Stomach (tissue), 9 donors: Measurements from ENCODE around the gene CCDC192. TPM values are rescaled to one million over a fixed set of nuclear protein-coding genes. Genes with fewer than 3 reads are reported as not detected.
"Not testable (repeated sequence)": the region's sequence is repeated elsewhere in the genome, so short reads cannot be mapped to it uniquely, and the experiment has no call there.

Source experiments
- DNase-seq, 2 donors: peaks; one replicate each; pipeline versions ENCODE4 v3.0.0 to v3.0.0-alpha.2; 2013 to 2019
- H3K27ac ChIP-seq, 5 donors: fragments of 200-600 bp in 4 of 5; sonication (generic) in 4 of 5; one replicate each; pipeline ENCODE4 v1.5.1; 2013 to 2019; ENCODE audit warnings: mild to moderate bottlenecking in 1 of 5, moderate library complexity in 1 of 5
- H3K27me3 ChIP-seq, 3 donors: fragments of 200-600 bp; sonication (generic); one replicate each; pipeline ENCODE4 v1.5.1; 2017 to 2019; ENCODE audit warnings: mixed run types in 1 of 3
- H3K36me3 ChIP-seq, 4 donors: fragments of 200-600 bp; sonication (generic); 1 replicate in 3 of 4; 2 replicates in 1 of 4; pipeline ENCODE4 v1.5.1; 2016 to 2019
- H3K4me1 ChIP-seq, 4 donors: fragments of 200-600 bp; sonication (generic); one replicate each; pipeline ENCODE4 v1.5.1; 2016 to 2019
- H3K4me3 ChIP-seq, 4 donors: fragments of 200-600 bp; sonication (generic) in 3 of 4; one replicate each; pipeline ENCODE4 v1.5.1; 2016 to 2019; ENCODE audit warnings: mild to moderate bottlenecking in 1 of 4
- H3K9me3 ChIP-seq, 4 donors: fragments of 200-600 bp; sonication (generic); one replicate each; pipeline ENCODE4 v1.5.1; 2016 to 2019
- CTCF ChIP-seq, 7 experiments: fragments of 450-650 bp in 4 of 7; fragments of 200-600 bp in 3 of 7; sonication (generic) in 3 of 7; IDR thresholded peaks; one replicate each; pipeline ENCODE4 v1.5.1; 2016 to 2019; ENCODE audit warnings: antibody characterized with exemption in 7 of 7, control low read depth in 2 of 7, mild to moderate bottlenecking in 1 of 7
- EP300 ChIP-seq: sonication (generic); formaldehyde crosslinking; IDR thresholded peaks from one replicate; pipeline ENCODE4 v1.6.1; 2017; ENCODE audit warnings: antibody characterized with exemption
- POLR2A ChIP-seq, 4 donors: fragments of 450-650 bp; IDR thresholded peaks; one replicate each; pipeline ENCODE4 v1.6.1; 2016; ENCODE audit warnings: antibody characterized with exemption in 4 of 4, control low read depth in 2 of 4, mild to moderate bottlenecking in 1 of 4, moderate library complexity in 1 of 4
- POLR2AphosphoS5 ChIP-seq, 3 donors: sonication (generic); formaldehyde crosslinking; IDR thresholded peaks; one replicate each; pipeline ENCODE4 v1.6.1; 2016; ENCODE audit warnings: antibody characterized with exemption in 3 of 3
- WGBS, 5 donors: extraction: QIAGEN DNeasy Blood & Tissue Kit in 3 of 5; methylation state at CpG; one replicate each; pipeline versions ENCODE4 v1.1.5 to v1.1.7; 2013 to 2018; 5-methylcytosine and 5-hydroxymethylcytosine counted together
- intact Hi-C: fragments of 100-400 bp; cut with DNase I; formaldehyde crosslinking; loops from one replicate; pipeline ENCODE4 v1.15.1; 2023; ENCODE audit warnings: low total_unique reads
- polyA plus RNA-seq, 3 donors: library from polyadenylated mRNA; stranded (reverse); fragments of 200-250 nt; gene quantifications; one replicate each; pipeline ENCODE4 v1.2.3, GENCODE V29; 2013
- total RNA-seq, 5 donors: library from RNA; depleted of rRNA; stranded (reverse); fragments of >200 nt; gene quantifications; one replicate each; pipeline versions ENCODE4 v1.1.0 to v1.2.3, GENCODE V29; 2014 to 2016
- donor health status: healthy with polysubstance abuse.
- donor health status: Bipolar disorder and iron deficiency.
- donor health status: healthy.

The CCDC192 gene
- total and polyA plus RNA-seq, 8 donors = 0.10 to 2.2 TPM; not detected in 6

- no peak overlapping the region for H3K4me3 ChIP-seq
- intact Hi-C loops = no loop called here
- no peak for TF ChIP-seq POLR2AphosphoS5 (IDR thresholded peaks at IDR 0.05)
- TF ChIP-seq CTCF (IDR thresholded peaks at IDR 0.05) = no peak
- TF ChIP-seq POLR2A (IDR thresholded peaks at IDR 0.05) = no peak
- TF ChIP-seq EP300 = no peak
- no peak overlapping the region for H3K27ac ChIP-seq
- no peaks in the 10 kb centered on the region for H3K27me3 ChIP-seq
- WGBS, 5 donors = 46 to 60% (median 50%) methylated on average over 3 of the region's 3 CpGs
- peaks cover 0 to 14% (median 0%) of the 10 kb centered on the region in 4 donors for H3K4me1 ChIP-seq
- no peaks in the 10 kb centered on the region for H3K36me3 ChIP-seq
- no peaks in the 10 kb centered on the region for H3K9me3 ChIP-seq
- no peak for DNase-seq
These were observed 4.0 kb downstream of the CCDC192 start for GRCh38 chr5:127707209-127707608.

GRCh38 chr5:127713083-127713482, 9.9 kb downstream of the CCDC192 start:
- H3K4me3 ChIP-seq, intact Hi-C loops, H3K4me1 ChIP-seq, H3K36me3 ChIP-seq, H3K9me3 ChIP-seq, DNase-seq, H3K27ac ChIP-seq, H3K27me3 ChIP-seq: not testable (repeated sequence)
- 57 to 70% (median 63%) methylated on average over 4 of the region's 4 CpGs for WGBS, 5 donors

GRCh38 chr5:127718181-127718580, 15.0 kb downstream of the CCDC192 start:
- Histone ChIP-seq H3K36me3 (no peaks in the 10 kb centered on the region), H3K27ac (no peak overlapping the region), H3K4me1 (peaks cover 0 to 2% (median 0%) of the 10 kb centered on the region in 4 donors), H3K9me3 (peaks cover 0 to 18% (median 11%) of the 10 kb centered on the region in 4 donors), H3K27me3 (no peaks in the 10 kb centered on the region), H3K4me3 (no peak overlapping the region)
- intact Hi-C loops = no loop called here
- 41 to 62% (median 45%) methylated on average over 1 of the region's 1 CpG for WGBS, 5 donors
- TF ChIP-seq POLR2AphosphoS5 (IDR thresholded peaks at IDR 0.05) = no peak
- no peak for TF ChIP-seq POLR2A (IDR thresholded peaks at IDR 0.05)
- TF ChIP-seq EP300 = no peak
- TF ChIP-seq CTCF (IDR thresholded peaks at IDR 0.05) = no peak
- no peak for DNase-seq

GRCh38 chr5:127723571-127723970, 20.4 kb downstream of the CCDC192 start:
- Histone ChIP-seq H3K27ac (no peak overlapping the region), H3K4me1 (peaks cover 0 to 11% (median 0%) of the 10 kb centered on the region in 4 donors), H3K4me3 (no peak overlapping the region), H3K9me3 (peaks cover 0 to 18% (median 11%) of the 10 kb centered on the region in 4 donors), H3K36me3 (no peaks in the 10 kb centered on the region), H3K27me3 (no peaks in the 10 kb centered on the region)
- no peak for TF ChIP-seq CTCF (IDR thresholded peaks at IDR 0.05)
- TF ChIP-seq EP300 = no peak
- no peak for TF ChIP-seq POLR2A (IDR thresholded peaks at IDR 0.05)
- no peak for TF ChIP-seq POLR2AphosphoS5 (IDR thresholded peaks at IDR 0.05)
- WGBS, 5 donors = 46 to 61% (median 48%) methylated on average over 2 of the region's 2 CpGs
- peak in 1 of 2 donors; percentile 59 for DNase-seq
- intact Hi-C loops = no loop called here

- intact Hi-C loops = no loop called here
- no peak overlapping the region for H3K27ac ChIP-seq
- H3K9me3 ChIP-seq = peaks cover 0 to 11% (median 6%) of the 10 kb centered on the region in 4 donors
- no peak for DNase-seq
- TF ChIP-seq CTCF (IDR thresholded peaks at IDR 0.05) (no peak), POLR2A (IDR thresholded peaks at IDR 0.05) (no peak), POLR2AphosphoS5 (IDR thresholded peaks at IDR 0.05) (no peak), EP300 (no peak)
- H3K36me3 ChIP-seq = no peaks in the 10 kb centered on the region
- H3K4me1 ChIP-seq = peaks cover 0 to 11% (median 0%) of the 10 kb centered on the region in 4 donors
- H3K27me3 ChIP-seq = no peaks in the 10 kb centered on the region
- no peak overlapping the region for H3K4me3 ChIP-seq
- WGBS, 5 donors = 68 to 88% (median 82%) methylated on average over 1 of the region's 1 CpG
These were observed 22.5 kb downstream of the CCDC192 start for GRCh38 chr5:127725673-127726072.
